GM10248 (cell line): ENCODE measurements around the gene COX4I2.

ENCODE experiments used
- CTCF ChIA-PET: fragments of 300-600 bp; sonication (Branson Sonifier 250); formaldehyde crosslinking; extraction: SDS; loops from one replicate; lab custom pipeline; 2021; ENCODE audit warnings: antibody characterized with exemption; lab: Yijun Ruan, JAX
- POLR2A ChIA-PET: fragments of 350-650 bp; sonication (Branson Sonifier 250); formaldehyde crosslinking; extraction: SDS; loops from one replicate; lab custom pipeline; 2020; ENCODE audit warnings: antibody characterized with exemption; lab: Yijun Ruan, JAX
- DNase-seq: peaks from one replicate; pipeline ENCODE4 v3.0.0; 2012; ENCODE audit errors: extremely low spot score
- TF ChIP-seq, protein P1 (sequence below): IDR thresholded peaks from 2 replicates; pipeline ENCODE4 v1.5.1; 2012; ENCODE audit warnings: mild to moderate bottlenecking, low read depth; ENCODE audit errors: extremely low read depth, missing control alignments, control extremely low read depth

The COX4I2 gene

DNA sequence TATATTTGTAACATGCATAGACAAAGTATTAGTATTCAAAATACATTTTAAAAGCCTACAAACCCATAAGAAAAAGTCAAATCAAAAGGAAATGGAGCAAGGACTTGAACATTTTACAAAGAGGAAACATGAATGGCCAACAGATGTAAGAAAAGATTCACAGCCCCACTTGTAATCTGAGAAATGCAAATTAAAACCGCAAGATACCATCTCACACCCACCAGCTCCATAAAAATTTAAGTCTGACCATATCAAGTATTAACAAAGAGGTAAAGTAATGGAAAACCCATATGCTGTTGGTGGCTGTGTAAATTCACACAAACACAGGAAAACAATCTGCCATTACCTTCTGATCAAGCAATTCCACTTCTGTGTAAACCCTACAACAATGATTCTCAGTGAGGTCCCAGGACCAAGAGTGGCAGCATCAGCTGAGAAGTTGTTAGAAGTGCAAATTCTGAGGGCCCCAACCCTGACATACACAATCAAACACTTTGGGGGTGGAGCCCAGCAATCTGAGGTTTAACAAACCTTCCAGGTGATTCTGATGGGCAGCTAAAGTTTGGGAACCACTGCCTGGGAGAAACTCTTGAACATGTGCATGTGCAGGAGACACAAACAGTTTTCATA is 54.0 kb downstream of the COX4I2 start:
- TF ChIP-seq, protein P1, sequence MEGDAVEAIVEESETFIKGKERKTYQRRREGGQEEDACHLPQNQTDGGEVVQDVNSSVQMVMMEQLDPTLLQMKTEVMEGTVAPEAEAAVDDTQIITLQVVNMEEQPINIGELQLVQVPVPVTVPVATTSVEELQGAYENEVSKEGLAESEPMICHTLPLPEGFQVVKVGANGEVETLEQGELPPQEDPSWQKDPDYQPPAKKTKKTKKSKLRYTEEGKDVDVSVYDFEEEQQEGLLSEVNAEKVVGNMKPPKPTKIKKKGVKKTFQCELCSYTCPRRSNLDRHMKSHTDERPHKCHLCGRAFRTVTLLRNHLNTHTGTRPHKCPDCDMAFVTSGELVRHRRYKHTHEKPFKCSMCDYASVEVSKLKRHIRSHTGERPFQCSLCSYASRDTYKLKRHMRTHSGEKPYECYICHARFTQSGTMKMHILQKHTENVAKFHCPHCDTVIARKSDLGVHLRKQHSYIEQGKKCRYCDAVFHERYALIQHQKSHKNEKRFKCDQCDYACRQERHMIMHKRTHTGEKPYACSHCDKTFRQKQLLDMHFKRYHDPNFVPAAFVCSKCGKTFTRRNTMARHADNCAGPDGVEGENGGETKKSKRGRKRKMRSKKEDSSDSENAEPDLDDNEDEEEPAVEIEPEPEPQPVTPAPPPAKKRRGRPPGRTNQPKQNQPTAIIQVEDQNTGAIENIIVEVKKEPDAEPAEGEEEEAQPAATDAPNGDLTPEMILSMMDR, result no peak
- CTCF ChIA-PET, result interaction anchor here (1.7 to 11.9 kb wide), 8 partner anchors 9 to 79 kb away, joined by 5 to 94 read pairs (median 6); partner anchors contain the start of gene BCL2L1
- POLR2A ChIA-PET, result no interaction called here
- DNase-seq, result peak; percentile 37

DNA sequence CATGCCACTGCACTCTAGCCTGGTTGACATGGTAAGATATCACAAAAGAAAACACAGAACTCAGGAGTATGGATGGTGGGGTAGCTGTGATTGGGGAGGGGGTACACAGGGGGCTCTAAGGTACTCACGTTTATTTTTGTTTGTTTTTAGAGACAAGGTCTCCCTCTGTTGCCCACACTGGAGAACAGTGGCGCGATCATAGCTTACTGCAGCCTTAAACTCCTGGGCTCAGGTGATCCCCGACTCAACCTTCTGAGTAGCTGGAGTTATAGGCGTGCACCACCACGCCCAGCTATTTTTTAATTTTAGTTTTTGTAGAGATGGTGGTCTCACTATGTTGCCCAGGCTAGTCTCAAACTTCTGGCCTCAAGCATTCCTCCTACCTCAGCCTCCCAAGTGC is 55.7 kb downstream of the COX4I2 start:
- POLR2A ChIA-PET, result interaction anchor here (1.0 kb wide), 1 partner anchor 9 kb away, joined by 4 read pairs; no protein-coding TSS in a partner anchor
- DNase-seq, result no peak
- CTCF ChIA-PET, result interaction anchor here (0.8 to 11.9 kb wide), 8 partner anchors 11 to 81 kb away, joined by 3 to 94 read pairs (median 4); partner anchors contain the start of gene BCL2L1
- TF ChIP-seq, protein P1, result no peak

DNA sequence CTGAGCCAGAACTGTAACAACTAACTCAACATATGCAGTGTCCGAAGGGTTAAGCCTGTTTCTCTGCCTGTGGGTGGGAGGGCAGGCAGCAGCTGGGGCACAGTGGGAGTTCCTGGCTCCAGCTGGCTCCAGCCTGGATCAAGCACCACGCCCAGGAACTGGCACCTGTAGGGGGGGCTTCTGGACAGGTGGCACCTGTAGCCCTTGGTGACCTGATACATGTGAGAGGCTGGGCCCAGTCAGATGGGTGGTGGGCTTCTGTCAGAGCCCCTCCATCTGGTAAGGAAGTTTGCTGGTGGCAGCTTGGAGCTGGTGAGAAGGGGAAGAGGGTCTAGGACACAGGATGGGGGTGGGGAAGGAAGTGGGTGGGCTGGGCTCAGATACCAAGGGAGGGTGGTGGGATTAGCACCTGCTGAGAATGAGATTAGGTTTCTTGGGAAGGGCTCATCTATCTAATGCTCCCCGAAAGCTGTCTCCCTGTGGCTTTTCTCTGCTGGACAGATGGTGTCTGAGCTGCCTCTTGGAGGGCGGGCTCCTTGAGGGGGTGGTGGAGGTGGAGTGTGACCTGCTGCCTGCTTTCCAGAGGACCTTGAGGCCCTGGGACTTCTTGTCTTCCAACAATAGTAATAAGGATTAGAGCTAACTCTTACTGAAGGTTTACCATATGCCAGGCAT is 56.4 kb downstream of the COX4I2 start:
- no peak for DNase-seq

More for the DNA sequence above, 56.4 kb downstream of the COX4I2 start:
- ChIA-PET POLR2A (interaction anchor here (1.0 kb wide), 1 partner anchor 10 kb away, joined by 4 read pairs; no protein-coding TSS in a partner anchor), CTCF (interaction anchor here (1.4 to 11.9 kb wide), 7 partner anchors 11 to 60 kb away, joined by 4 to 94 read pairs (median 9); partner anchors contain the start of gene BCL2L1)
- TF ChIP-seq, protein P1, result no peak
